Measurements from ENCODE around the gene COL6A2. TPM values are rescaled to one million over a fixed set of nuclear protein-coding genes. Genes with fewer than 3 reads are reported as not detected.
A peak's percentile ranks its signal among the peaks of the same experiment; 100 is the strongest.

The COL6A2 gene
- total and polyA plus RNA-seq, 2 experiments from 2014 or later, result 509 to 832 TPM

- peaks cover 27% of the 10 kb centered on the region for H3K4me1 ChIP-seq (ENCODE audit: insufficient read depth)
- WGBS (ENCODE audit: low lambda C conversion rate, missing lambda C conversion rate), result 76% methylated on average over 34 of the region's 34 CpGs
- no peaks in the 10 kb centered on the region for H3K9me3 ChIP-seq (ENCODE audit: low read depth)
- no peak overlapping the region for H3K4me2 ChIP-seq
- no peaks in the 10 kb centered on the region for H3K36me3 ChIP-seq (replicated peaks; ENCODE audit: insufficient read depth, low read depth)
- H4K20me1 ChIP-seq (ENCODE audit: insufficient read depth, poor library complexity, severe bottlenecking), result no peaks in the 10 kb centered on the region
- peak; percentile 63 for DNase-seq (ENCODE audit: low spot score)
- no peaks in the 10 kb centered on the region for H3K9me2 ChIP-seq (replicated peaks; ENCODE audit: insufficient read depth)
- TF ChIP-seq EZH2 (IDR thresholded peaks at IDR 0.05; ENCODE audit: borderline replicate concordance) (no peak), CTCF (IDR thresholded peaks at IDR 0.05; ENCODE audit: poor library complexity) (no peak), EZH2phosphoT487 (IDR thresholded peaks at IDR 0.05; ENCODE audit: low read depth, severe bottlenecking, unreplicated experiment) (no peak)
- no peak overlapping the region for H2AFZ ChIP-seq
- no peaks in the 10 kb centered on the region for H3K79me2 ChIP-seq
- H3K27me3 ChIP-seq, result no peaks in the 10 kb centered on the region
- no peak overlapping the region for H3K4me3 ChIP-seq
- peak overlapping the region; percentile 84 for H3K27ac ChIP-seq
Observed at GRCh38 chr21:46079352-46080170, 18.4 kb upstream of the COL6A2 start.

- no peak for TF ChIP-seq EZH2phosphoT487 (IDR thresholded peaks at IDR 0.05; ENCODE audit: low read depth, severe bottlenecking, unreplicated experiment)
- TF ChIP-seq EZH2 (IDR thresholded peaks at IDR 0.05; ENCODE audit: borderline replicate concordance), result no peak
- no peak for TF ChIP-seq CTCF (IDR thresholded peaks at IDR 0.05; ENCODE audit: poor library complexity)
- no peaks in the 10 kb centered on the region for H4K20me1 ChIP-seq (ENCODE audit: insufficient read depth, poor library complexity, severe bottlenecking)
- H3K36me3 ChIP-seq (replicated peaks; ENCODE audit: insufficient read depth, low read depth), result no peaks in the 10 kb centered on the region
- H3K4me2 ChIP-seq, result no peak overlapping the region
- peak; percentile 48 for DNase-seq (ENCODE audit: low spot score)
- H3K4me1 ChIP-seq (ENCODE audit: insufficient read depth), result peaks cover 27% of the 10 kb centered on the region
- no peaks in the 10 kb centered on the region for H3K79me2 ChIP-seq
- H2AFZ ChIP-seq, result no peak overlapping the region
- peak overlapping the region; percentile 84 for H3K27ac ChIP-seq
- no peaks in the 10 kb centered on the region for H3K9me3 ChIP-seq (ENCODE audit: low read depth)
- H3K27me3 ChIP-seq, result no peaks in the 10 kb centered on the region
- H3K9me2 ChIP-seq (replicated peaks; ENCODE audit: insufficient read depth), result no peaks in the 10 kb centered on the region
- no peak overlapping the region for H3K4me3 ChIP-seq
- 64% methylated on average over 27 of the region's 30 CpGs for WGBS (ENCODE audit: low lambda C conversion rate, missing lambda C conversion rate)
Observed at GRCh38 chr21:46080171-46081021, 17.5 kb upstream of the COL6A2 start.

GRCh38 chr21:46081022-46081861 is 16.7 kb upstream of the COL6A2 start:
- no peak for TF ChIP-seq CTCF (IDR thresholded peaks at IDR 0.05; ENCODE audit: poor library complexity)
- no peak for TF ChIP-seq EZH2 (IDR thresholded peaks at IDR 0.05; ENCODE audit: borderline replicate concordance)
- no peak for TF ChIP-seq EZH2phosphoT487 (IDR thresholded peaks at IDR 0.05; ENCODE audit: low read depth, severe bottlenecking, unreplicated experiment)
- Histone ChIP-seq H3K4me1 (ENCODE audit: insufficient read depth) (peaks cover 27% of the 10 kb centered on the region), H3K4me2 (no peak overlapping the region), H3K36me3 (replicated peaks; ENCODE audit: insufficient read depth, low read depth) (no peaks in the 10 kb centered on the region), H3K79me2 (no peaks in the 10 kb centered on the region), H2AFZ (no peak overlapping the region), H3K4me3 (no peak overlapping the region), H3K27me3 (no peaks in the 10 kb centered on the region), H3K9me2 (replicated peaks; ENCODE audit: insufficient read depth) (no peaks in the 10 kb centered on the region), H3K27ac (peak overlapping the region; percentile 84), H4K20me1 (ENCODE audit: insufficient read depth, poor library complexity, severe bottlenecking) (no peaks in the 10 kb centered on the region), H3K9me3 (ENCODE audit: low read depth) (no peaks in the 10 kb centered on the region)
- DNase-seq (ENCODE audit: low spot score), result peak; percentile 6
- 89% methylated on average over 39 of the region's 39 CpGs for WGBS (ENCODE audit: low lambda C conversion rate, missing lambda C conversion rate)
